NCI-H2227 (cell line): Measurements from ENCODE around the gene EIPR1.
A peak's percentile ranks its signal among the peaks of the same experiment; 100 is the strongest.

Experiments
- DNase-seq: peaks from one replicate; lab custom pipeline; 2025; ENCODE audit not compliant: unreplicated experiment; lab: John Stamatoyannopoulos, UW

EIPR1 gene

GRCh38 chr2:3325458-3326181, 52.0 kb downstream of the EIPR1 start:
- DNase-seq: no peak

- DNase-seq: no peak
These were observed 53.0 kb downstream of the EIPR1 start for GRCh38 chr2:3324404-3325281.

GRCh38 chr2:3324036-3324386, 53.6 kb downstream of the EIPR1 start:
- no peak for DNase-seq

- no peak for DNase-seq
These were observed 54.1 kb downstream of the EIPR1 start for GRCh38 chr2:3323360-3324035.

- DNase-seq: no peak
These were observed 55.2 kb downstream of the EIPR1 start for GRCh38 chr2:3322311-3322970.

GRCh38 chr2:3321825-3322224, 55.8 kb downstream of the EIPR1 start:
- no peak for DNase-seq

GRCh38 chr2:3320910-3321605, 56.6 kb downstream of the EIPR1 start:
- DNase-seq: no peak

GRCh38 chr2:3319745-3320566, 57.7 kb downstream of the EIPR1 start:
- no peak for DNase-seq

- no peak for DNase-seq
These were observed 58.5 kb downstream of the EIPR1 start for GRCh38 chr2:3319134-3319533.

GRCh38 chr2:3317871-3318590, 59.6 kb downstream of the EIPR1 start:
- no peak for DNase-seq

GRCh38 chr2:3317277-3317685, 60.3 kb downstream of the EIPR1 start:
- no peak for DNase-seq

- no peak for DNase-seq
These were observed 61.0 kb downstream of the EIPR1 start for GRCh38 chr2:3316456-3317276.

- DNase-seq: no peak
These were observed 63.0 kb downstream of the EIPR1 start for GRCh38 chr2:3314626-3315025.

- DNase-seq: peak; percentile 12
These were observed 63.7 kb downstream of the EIPR1 start for GRCh38 chr2:3313781-3314375.

- no peak for DNase-seq
These were observed 64.9 kb downstream of the EIPR1 start for GRCh38 chr2:3312576-3313345.

GRCh38 chr2:3311601-3312000, 66.0 kb downstream of the EIPR1 start:
- DNase-seq: no peak
